Immature natural killer cell (primary cell): Measurements from ENCODE around the gene LAMC3. TPM values are rescaled to one million over a fixed set of nuclear protein-coding genes. Genes with fewer than 3 reads are reported as not detected.
"Not testable (repeated sequence)": the region's sequence is repeated elsewhere in the genome, so short reads cannot be mapped to it uniquely, and the experiment has no call there.

Experiments used
- DNase-seq, 3 donors: peaks; one replicate each; pipeline ENCODE4 v3.0.0; 2022; ENCODE audit warnings: mixed read lengths in 1 of 3
- H3K27ac Mint-ChIP-seq, 6 donors: one replicate each; pipeline ENCODE4 v1.8.0; 2020; ENCODE audit warnings: mixed read lengths in 6 of 6, mild to moderate bottlenecking in 5 of 6, inconsistent platforms in 4 of 6, moderate library complexity in 3 of 6
- H3K27me3 Mint-ChIP-seq, 3 donors: one replicate each; pipeline ENCODE4 v1.8.0; 2020 to 2021; ENCODE audit warnings: low read depth in 3 of 3, mild to moderate bottlenecking in 3 of 3, mixed read lengths in 3 of 3, moderate library complexity in 3 of 3, inconsistent platforms in 1 of 3
- H3K36me3 Mint-ChIP-seq, 3 donors: one replicate each; pipeline ENCODE4 v1.8.0; 2020; ENCODE audit warnings: mixed read lengths in 3 of 3, inconsistent platforms in 2 of 3, mild to moderate bottlenecking in 2 of 3
- H3K4me1 Mint-ChIP-seq, 2 donors: one replicate each; pipeline ENCODE4 v1.8.0; 2020; ENCODE audit warnings: inconsistent platforms in 2 of 2, mild to moderate bottlenecking in 2 of 2, mixed read lengths in 2 of 2, moderate library complexity in 1 of 2
- H3K4me3 Mint-ChIP-seq, 5 donors: one replicate each; pipeline ENCODE4 v1.8.0; 2020; ENCODE audit warnings: mild to moderate bottlenecking in 5 of 5, mixed read lengths in 5 of 5, inconsistent platforms in 3 of 5, moderate library complexity in 3 of 5
- H3K9me3 Mint-ChIP-seq, 6 donors: one replicate each; pipeline ENCODE4 v1.8.0; 2020; ENCODE audit warnings: mild to moderate bottlenecking in 6 of 6, mixed read lengths in 6 of 6, inconsistent platforms in 4 of 6, moderate library complexity in 3 of 6
- polyA plus RNA-seq, 3 donors: library from polyadenylated mRNA; unstranded; fragments of 300-500 nt; fragmentation: Illumina TruSeq; gene quantifications; one replicate each; pipeline ENCODE4 v1.2.3, GENCODE V29; 2021

The LAMC3 gene
- polyA plus RNA-seq, 3 donors from 2014 or later: not detected

DNA sequence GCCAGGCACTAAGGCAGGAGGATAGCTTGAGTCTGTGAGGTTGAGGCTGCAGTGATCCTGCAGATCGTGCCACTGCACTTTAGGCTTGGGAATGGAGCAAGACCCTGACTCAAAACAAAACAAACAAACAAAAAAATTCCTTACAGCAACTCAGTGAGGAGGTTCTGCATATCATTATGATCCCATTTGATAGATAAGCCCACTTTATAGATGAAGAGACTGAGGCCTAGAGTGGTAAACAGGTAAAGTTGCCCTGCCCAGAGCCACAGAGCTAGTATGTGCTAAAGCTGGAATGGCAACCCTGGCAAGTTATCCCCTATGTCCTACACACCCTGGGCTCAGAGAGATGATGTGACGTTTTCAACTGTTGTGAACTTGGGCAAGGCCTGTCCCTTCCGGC lies 94.6 kb downstream of the LAMC3 start:
- no peak overlapping the region for H3K4me3 Mint-ChIP-seq
- no peak overlapping the region for H3K27ac Mint-ChIP-seq
- H3K36me3 Mint-ChIP-seq: no peaks in the 10 kb centered on the region
- H3K4me1 Mint-ChIP-seq: no peaks in the 10 kb centered on the region
- peaks cover 0 to 7% (median 4%) of the 10 kb centered on the region in 3 donors for H3K27me3 Mint-ChIP-seq
- H3K9me3 Mint-ChIP-seq: no peaks in the 10 kb centered on the region
- DNase-seq: no peak

DNA sequence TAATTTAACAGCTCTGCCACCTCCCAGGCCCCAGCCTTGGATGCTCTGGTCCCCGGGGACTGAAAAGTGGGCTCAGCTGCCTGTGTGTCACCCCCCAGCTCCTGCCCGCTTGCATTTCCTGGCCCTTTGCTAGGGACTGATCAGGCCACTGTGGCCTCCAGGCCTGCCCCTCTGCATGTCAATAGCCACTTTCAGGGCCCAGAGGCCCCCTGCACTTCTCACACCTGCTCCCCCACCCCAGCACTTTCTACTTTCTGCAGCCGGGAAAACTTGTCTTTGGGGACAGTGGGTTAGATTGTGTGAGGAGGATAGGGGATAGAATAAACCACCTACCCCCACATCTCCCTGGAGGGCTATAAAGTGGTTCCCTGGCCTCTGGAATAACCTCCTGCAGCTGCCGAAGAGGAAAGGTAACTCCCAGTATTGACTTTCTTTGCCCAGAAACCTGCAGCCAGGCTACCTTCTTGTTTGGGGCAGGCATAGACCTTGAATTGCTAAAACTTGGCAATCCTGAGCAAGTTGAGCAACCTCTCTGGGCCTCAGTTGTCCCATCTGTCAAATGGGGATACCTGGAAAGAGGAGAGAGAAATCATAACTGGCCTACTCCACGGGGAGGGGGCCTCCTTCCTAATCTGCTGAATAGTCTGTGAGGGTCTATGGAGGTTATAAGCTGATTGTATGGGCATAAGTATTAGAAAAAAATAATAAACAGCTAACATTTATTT lies 95.2 kb downstream of the LAMC3 start:
- Mint-ChIP-seq H3K9me3 (no peaks in the 10 kb centered on the region), H3K4me1 (no peaks in the 10 kb centered on the region), H3K27me3 (peaks cover 0 to 9% (median 4%) of the 10 kb centered on the region in 3 donors), H3K36me3 (no peaks in the 10 kb centered on the region), H3K27ac (no peak overlapping the region), H3K4me3 (no peak overlapping the region)
- no peak for DNase-seq

GRCh38 chr9:131105952-131106351 lies 97.0 kb downstream of the LAMC3 start:
- Mint-ChIP-seq H3K36me3 (no peaks in the 10 kb centered on the region), H3K27ac (no peak overlapping the region), H3K4me1 (no peaks in the 10 kb centered on the region), H3K4me3 (no peak overlapping the region), H3K9me3 (no peaks in the 10 kb centered on the region), H3K27me3 (peaks cover 0 to 10% (median 4%) of the 10 kb centered on the region in 3 donors)
- DNase-seq: no peak

DNA sequence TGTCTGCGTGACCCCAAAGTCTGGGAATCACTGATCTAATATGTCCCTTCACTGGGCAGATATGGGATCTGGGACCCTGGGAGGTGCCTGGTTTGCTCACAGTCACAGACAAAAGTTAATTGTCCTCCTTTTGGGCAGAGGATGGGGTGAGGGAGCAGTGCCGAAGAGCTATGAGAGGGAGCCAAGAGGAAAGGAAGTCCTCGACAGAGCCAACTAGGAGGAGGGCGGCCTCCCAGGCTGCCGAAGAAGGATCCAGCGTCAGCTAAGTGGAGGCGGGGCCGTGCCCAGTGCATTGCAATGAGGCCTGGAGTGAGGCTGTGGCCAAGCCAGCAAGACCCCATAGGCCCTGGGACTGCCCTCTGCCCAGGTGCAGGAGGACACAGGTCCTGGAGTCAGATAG lies 98.8 kb downstream of the LAMC3 start:
- no peaks in the 10 kb centered on the region for H3K4me1 Mint-ChIP-seq
- no peak overlapping the region for H3K27ac Mint-ChIP-seq
- peaks cover 0 to 10% (median 4%) of the 10 kb centered on the region in 3 donors for H3K27me3 Mint-ChIP-seq
- DNase-seq: no peak
- no peaks in the 10 kb centered on the region for H3K36me3 Mint-ChIP-seq
- H3K9me3 Mint-ChIP-seq: no peaks in the 10 kb centered on the region
- H3K4me3 Mint-ChIP-seq: no peak overlapping the region

- H3K9me3 Mint-ChIP-seq: no peaks in the 10 kb centered on the region
- H3K4me3 Mint-ChIP-seq: no peak overlapping the region
- no peak overlapping the region for H3K27ac Mint-ChIP-seq
- H3K27me3 Mint-ChIP-seq: peaks cover 2 to 10% (median 3%) of the 10 kb centered on the region in 3 donors
- no peaks in the 10 kb centered on the region for H3K36me3 Mint-ChIP-seq
- no peaks in the 10 kb centered on the region for H3K4me1 Mint-ChIP-seq
- no peak for DNase-seq
These were observed 102.3 kb downstream of the LAMC3 start for GRCh38 chr9:131111186-131111853.

GRCh38 chr9:131111854-131112311 lies 102.9 kb downstream of the LAMC3 start:
- no peaks in the 10 kb centered on the region for H3K36me3 Mint-ChIP-seq

GRCh38 chr9:131112374-131113154 lies 103.6 kb downstream of the LAMC3 start:
- H3K4me1 Mint-ChIP-seq: no peaks in the 10 kb centered on the region
- no peaks in the 10 kb centered on the region for H3K9me3 Mint-ChIP-seq
- H3K4me3 Mint-ChIP-seq: no peak overlapping the region
- no peak for DNase-seq
- H3K36me3 Mint-ChIP-seq: no peaks in the 10 kb centered on the region
- peaks cover 0 to 11% (median 3%) of the 10 kb centered on the region in 3 donors for H3K27me3 Mint-ChIP-seq
- H3K27ac Mint-ChIP-seq: no peak overlapping the region

More at GRCh38 chr9:131111854-131112311, 102.9 kb downstream of the LAMC3 start:
- Mint-ChIP-seq H3K27me3 (peaks cover 0 to 10% (median 3%) of the 10 kb centered on the region in 3 donors), H3K4me3 (no peak overlapping the region), H3K27ac (no peak overlapping the region), H3K4me1 (no peaks in the 10 kb centered on the region), H3K9me3 (no peaks in the 10 kb centered on the region)
- no peak for DNase-seq

DNA sequence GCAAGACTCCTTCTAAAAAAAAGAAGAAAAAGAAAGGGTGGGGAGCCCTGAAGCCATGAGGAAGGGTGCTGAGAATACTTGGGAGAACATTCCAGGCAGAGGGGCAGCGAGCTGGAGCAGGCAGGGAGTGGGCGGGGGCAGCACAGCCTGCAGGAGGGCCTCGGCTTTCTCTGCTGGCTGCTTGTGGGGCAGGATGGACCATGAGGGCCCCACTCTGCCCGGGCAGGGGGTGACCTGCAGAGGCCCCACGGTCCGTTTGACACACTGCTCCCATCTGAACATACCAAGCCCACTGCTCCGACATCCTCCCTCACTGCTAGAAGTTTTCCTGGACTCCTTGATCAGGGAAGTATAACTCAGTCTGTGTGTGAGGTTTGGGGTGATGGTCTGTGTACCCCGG lies 104.7 kb downstream of the LAMC3 start:
- H3K4me3 Mint-ChIP-seq: no peak overlapping the region
- DNase-seq: no peak
- no peaks in the 10 kb centered on the region for H3K9me3 Mint-ChIP-seq
- H3K4me1 Mint-ChIP-seq: no peaks in the 10 kb centered on the region
- H3K27ac Mint-ChIP-seq: no peak overlapping the region
- H3K27me3 Mint-ChIP-seq: peaks cover 2 to 9% (median 3%) of the 10 kb centered on the region in 3 donors
- no peaks in the 10 kb centered on the region for H3K36me3 Mint-ChIP-seq

DNA sequence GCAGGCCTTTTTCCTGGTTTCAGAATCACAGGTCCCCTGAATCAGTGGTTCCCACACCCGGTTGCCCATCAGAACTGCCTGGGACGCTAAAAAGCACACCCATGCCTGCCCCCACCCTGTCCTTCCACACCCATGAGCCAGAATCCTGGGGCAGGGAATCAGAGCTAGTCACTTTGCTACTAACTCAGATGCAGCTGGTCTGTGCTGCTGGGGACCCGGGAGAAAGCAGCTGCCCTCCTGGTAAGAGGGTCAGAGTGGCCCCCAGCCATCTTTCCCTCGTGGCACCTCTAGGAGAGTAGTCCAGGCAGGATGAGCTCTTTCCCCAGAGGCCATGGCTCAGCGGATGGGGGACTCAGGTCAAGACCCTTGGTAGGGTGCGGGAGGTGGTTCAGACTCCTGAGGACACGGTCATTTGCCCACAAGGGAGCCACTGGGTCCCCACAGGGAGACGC lies 105.1 kb downstream of the LAMC3 start:
- peaks cover 2 to 7% (median 4%) of the 10 kb centered on the region in 3 donors for H3K27me3 Mint-ChIP-seq
- no peak overlapping the region for H3K27ac Mint-ChIP-seq
- H3K4me3 Mint-ChIP-seq: no peak overlapping the region
- no peaks in the 10 kb centered on the region for H3K9me3 Mint-ChIP-seq
- H3K36me3 Mint-ChIP-seq: no peaks in the 10 kb centered on the region
- no peaks in the 10 kb centered on the region for H3K4me1 Mint-ChIP-seq
- DNase-seq: no peak

- H3K36me3 Mint-ChIP-seq: not testable (repeated sequence)
These were observed 106.4 kb downstream of the LAMC3 start for GRCh38 chr9:131115360-131115742.

DNA sequence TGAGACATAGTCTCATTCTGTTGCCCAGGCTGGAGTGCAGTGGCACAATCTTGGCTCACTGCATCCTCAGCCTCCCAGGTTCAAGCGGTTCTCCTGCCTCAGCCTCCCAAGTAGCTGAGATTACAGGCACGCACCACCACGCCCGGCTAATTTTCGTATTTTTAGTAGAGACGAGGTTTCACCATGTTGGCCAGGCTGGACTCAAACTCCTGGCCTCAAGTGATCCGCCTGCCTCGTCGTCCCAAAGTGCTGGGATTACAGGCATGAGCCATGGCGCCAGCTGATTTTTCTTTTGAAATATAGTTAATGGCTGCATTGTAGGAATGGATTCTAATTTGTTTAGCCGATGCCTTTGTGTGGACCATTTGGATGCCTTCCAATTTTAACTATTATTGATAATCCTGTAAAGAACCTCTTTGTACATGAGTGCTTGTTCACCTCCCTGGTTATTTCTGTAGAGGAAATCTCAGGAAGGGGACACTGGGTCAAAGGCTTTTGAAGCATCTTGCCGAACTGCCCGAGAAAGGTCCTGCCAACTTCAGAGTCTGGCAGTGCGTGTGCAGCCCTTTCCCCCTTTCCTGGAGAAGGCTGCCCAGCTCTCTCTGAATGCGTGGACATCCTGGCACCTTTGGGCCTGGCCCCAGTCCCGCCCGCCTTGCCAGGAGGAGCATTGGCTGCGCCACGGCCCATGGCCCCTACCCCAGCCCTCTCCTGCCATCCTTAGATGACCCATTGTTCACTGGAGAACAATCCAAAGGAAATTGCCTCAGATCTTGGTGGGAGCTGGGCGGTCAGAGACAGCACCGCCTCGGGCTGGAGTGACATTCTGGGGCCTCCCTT lies 107.5 kb downstream of the LAMC3 start:
- no peaks in the 10 kb centered on the region for H3K36me3 Mint-ChIP-seq
- H3K9me3 Mint-ChIP-seq: no peaks in the 10 kb centered on the region
- DNase-seq: no peak
- peaks cover 2 to 6% (median 3%) of the 10 kb centered on the region in 3 donors for H3K27me3 Mint-ChIP-seq
- H3K27ac Mint-ChIP-seq: no peak overlapping the region
- H3K4me1 Mint-ChIP-seq: no peaks in the 10 kb centered on the region
- no peak overlapping the region for H3K4me3 Mint-ChIP-seq

More at GRCh38 chr9:131115360-131115742, 106.4 kb downstream of the LAMC3 start:
- not testable (repeated sequence) for H3K4me1 Mint-ChIP-seq, H3K9me3 Mint-ChIP-seq, H3K27me3 Mint-ChIP-seq, H3K4me3 Mint-ChIP-seq, H3K27ac Mint-ChIP-seq, DNase-seq

GRCh38 chr9:131117121-131117761 lies 108.3 kb downstream of the LAMC3 start:
- H3K36me3 Mint-ChIP-seq: no peaks in the 10 kb centered on the region
- no peak overlapping the region for H3K27ac Mint-ChIP-seq
- no peaks in the 10 kb centered on the region for H3K9me3 Mint-ChIP-seq
- DNase-seq: no peak
- no peak overlapping the region for H3K4me3 Mint-ChIP-seq
- H3K4me1 Mint-ChIP-seq: no peaks in the 10 kb centered on the region
- H3K27me3 Mint-ChIP-seq: peaks cover 2 to 6% (median 3%) of the 10 kb centered on the region in 3 donors

DNA sequence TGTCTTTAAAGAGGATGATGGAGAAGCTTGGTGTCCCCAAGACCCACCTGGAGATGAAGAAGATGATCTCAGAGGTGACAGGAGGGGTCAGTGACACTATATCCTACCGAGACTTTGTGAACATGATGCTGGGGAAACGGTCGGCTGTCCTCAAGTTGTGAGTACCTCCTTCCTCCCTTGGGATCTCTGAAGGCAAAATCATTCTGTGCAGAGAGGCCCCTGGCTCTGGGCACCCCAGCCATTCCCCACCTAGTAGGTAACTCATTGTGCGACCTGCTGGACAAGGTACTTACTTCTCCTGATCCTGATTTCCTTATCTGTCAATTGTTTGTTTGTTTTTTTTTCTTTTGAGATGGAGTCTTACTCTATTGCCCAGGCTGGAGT lies 108.8 kb downstream of the LAMC3 start:
- H3K4me3 Mint-ChIP-seq: no peak overlapping the region
- no peak for DNase-seq
- peaks cover 2 to 6% (median 3%) of the 10 kb centered on the region in 3 donors for H3K27me3 Mint-ChIP-seq
- no peak overlapping the region for H3K27ac Mint-ChIP-seq
- H3K4me1 Mint-ChIP-seq: no peaks in the 10 kb centered on the region
- no peaks in the 10 kb centered on the region for H3K36me3 Mint-ChIP-seq
- no peaks in the 10 kb centered on the region for H3K9me3 Mint-ChIP-seq
